ENCODE measurements around the gene SLC8A1. TPM values are rescaled to one million over a fixed set of nuclear protein-coding genes. Genes with fewer than 3 reads are reported as not detected.

Gene SLC8A1
- total RNA-seq, 1 donor from 2014 or later: 18.5 TPM

- DNase-seq (ENCODE audit: low spot score): no peak
Observed at GRCh38 chr2:40394031-40394430, 57.9 kb downstream of the SLC8A1 start.

GRCh38 chr2:40388161-40388560 lies 63.7 kb downstream of the SLC8A1 start:
- no peak for DNase-seq (ENCODE audit: low spot score)

GRCh38 chr2:40386177-40386576 lies 65.7 kb downstream of the SLC8A1 start:
- no peak for DNase-seq (ENCODE audit: low spot score)

- DNase-seq (ENCODE audit: low spot score): no peak
Observed at GRCh38 chr2:40384714-40385113, 67.2 kb downstream of the SLC8A1 start.

GRCh38 chr2:40384233-40384632 lies 67.7 kb downstream of the SLC8A1 start:
- DNase-seq (ENCODE audit: low spot score): no peak

GRCh38 chr2:40380721-40381120 lies 71.2 kb downstream of the SLC8A1 start:
- no peak for DNase-seq (ENCODE audit: low spot score)

- no peak for DNase-seq (ENCODE audit: low spot score)
Observed at GRCh38 chr2:40380041-40380440, 71.8 kb downstream of the SLC8A1 start.

GRCh38 chr2:40374543-40375240 lies 77.2 kb downstream of the SLC8A1 start:
- DNase-seq (ENCODE audit: low spot score): no peak

- DNase-seq (ENCODE audit: low spot score): no peak
Observed at GRCh38 chr2:40373111-40373510, 78.8 kb downstream of the SLC8A1 start.

GRCh38 chr2:40372283-40372985 lies 79.5 kb downstream of the SLC8A1 start:
- DNase-seq (ENCODE audit: low spot score): no peak

GRCh38 chr2:40371525-40372282 lies 80.2 kb downstream of the SLC8A1 start:
- DNase-seq (ENCODE audit: low spot score): no peak

GRCh38 chr2:40370007-40370395 lies 81.9 kb downstream of the SLC8A1 start:
- DNase-seq (ENCODE audit: low spot score): no peak

- DNase-seq (ENCODE audit: low spot score): no peak
Observed at GRCh38 chr2:40369267-40370006, 82.5 kb downstream of the SLC8A1 start.

- DNase-seq (ENCODE audit: low spot score): no peak
Observed at GRCh38 chr2:40367652-40368051, 84.2 kb downstream of the SLC8A1 start.

- no peak for DNase-seq (ENCODE audit: low spot score)
Observed at GRCh38 chr2:40367032-40367431, 84.9 kb downstream of the SLC8A1 start.

GRCh38 chr2:40364151-40364874 lies 87.6 kb downstream of the SLC8A1 start:
- DNase-seq (ENCODE audit: low spot score): no peak

- DNase-seq (ENCODE audit: low spot score): no peak
Observed at GRCh38 chr2:40363631-40364030, 88.3 kb downstream of the SLC8A1 start.

- DNase-seq (ENCODE audit: low spot score): no peak
Observed at GRCh38 chr2:40363231-40363630, 88.7 kb downstream of the SLC8A1 start.

- no peak for DNase-seq (ENCODE audit: low spot score)
Observed at GRCh38 chr2:40361478-40361877, 90.4 kb downstream of the SLC8A1 start.

- no peak for DNase-seq (ENCODE audit: low spot score)
Observed at GRCh38 chr2:40360652-40361051, 91.2 kb downstream of the SLC8A1 start.

GRCh38 chr2:40359811-40360210 lies 92.1 kb downstream of the SLC8A1 start:
- no peak for DNase-seq (ENCODE audit: low spot score)

Data from mesenteric fat pad (tissue), 1 donor.